ENCODE data around the gene CNOT9.
"Not testable (repeated sequence)": the region's sequence is repeated elsewhere in the genome, so short reads cannot be mapped to it uniquely, and the experiment has no call there.

CNOT9 gene

GRCh38 chr2:218568190-218569037 is at the start of gene CNOT9, which contains the start of gene USP37:
Gene CNOT9, plus strand, starts transcription at chr2:218568839. Its CDS starts 116 bp downstream, at chr2:218568955.
Gene USP37, minus strand, starts transcription at chr2:218568351. Its CDS starts 9,698 bp downstream, at chr2:218558653.
- peak; percentile 100 for DNase-seq

- no peak for DNase-seq
Measured at GRCh38 chr2:218518876-218519275, 49.8 kb upstream of the CNOT9 start.

GRCh38 chr2:218523651-218524050 is 45.0 kb upstream of the CNOT9 start:
- no peak for DNase-seq

- DNase-seq = not testable (repeated sequence)
Measured at GRCh38 chr2:218528409-218528808, 40.2 kb upstream of the CNOT9 start.

GRCh38 chr2:218529990-218530389 is 38.6 kb upstream of the CNOT9 start:
- no peak for DNase-seq

- no peak for DNase-seq
Measured at GRCh38 chr2:218536804-218537494, 31.7 kb upstream of the CNOT9 start.

- no peak for DNase-seq
Measured at GRCh38 chr2:218540015-218540414, 28.6 kb upstream of the CNOT9 start.

- no peak for DNase-seq
Measured at GRCh38 chr2:218546012-218546411, 22.6 kb upstream of the CNOT9 start.

GRCh38 chr2:218547511-218547910 is 21.1 kb upstream of the CNOT9 start:
- no peak for DNase-seq

GRCh38 chr2:218547978-218548377 is 20.7 kb upstream of the CNOT9 start:
- DNase-seq = no peak

GRCh38 chr2:218554225-218554624 is 14.4 kb upstream of the CNOT9 start:
- not testable (repeated sequence) for DNase-seq

GRCh38 chr2:218555527-218555926 is 13.1 kb upstream of the CNOT9 start:
- DNase-seq = no peak

- DNase-seq = no peak
Measured at GRCh38 chr2:218557941-218558340, 10.7 kb upstream of the CNOT9 start.

GRCh38 chr2:218558986-218559385 is 9.7 kb upstream of the CNOT9 start:
- DNase-seq = no peak

GRCh38 chr2:218564056-218564455 is 4.6 kb upstream of the CNOT9 start:
- no peak for DNase-seq

GRCh38 chr2:218566296-218566695 is 2.3 kb upstream of the CNOT9 start:
- DNase-seq = no peak

GRCh38 chr2:218567797-218568189 is 846 bp upstream of the CNOT9 start:
- no peak for DNase-seq

- peak; percentile 68 for DNase-seq
Measured at GRCh38 chr2:218569038-218569431, 396 bp downstream of the CNOT9 start.

GRCh38 chr2:218569661-218570500 is 1.2 kb downstream of the CNOT9 start:
- peak; percentile 31 for DNase-seq

GRCh38 chr2:218570850-218571249 is 2.2 kb downstream of the CNOT9 start:
- peak; percentile 16 for DNase-seq

GRCh38 chr2:218576854-218577253 is 8.2 kb downstream of the CNOT9 start:
- no peak for DNase-seq

GRCh38 chr2:218577482-218578220 is 9.0 kb downstream of the CNOT9 start:
- no peak for DNase-seq

Data from activated CD4-positive, alpha-beta T cell treated with anti-CD3 and anti-CD28 coated beads, Interleukin-2, amount 50 U/mL, for 16 hours (primary cell).